ENCODE data around the gene ZNF695.

DNA sequence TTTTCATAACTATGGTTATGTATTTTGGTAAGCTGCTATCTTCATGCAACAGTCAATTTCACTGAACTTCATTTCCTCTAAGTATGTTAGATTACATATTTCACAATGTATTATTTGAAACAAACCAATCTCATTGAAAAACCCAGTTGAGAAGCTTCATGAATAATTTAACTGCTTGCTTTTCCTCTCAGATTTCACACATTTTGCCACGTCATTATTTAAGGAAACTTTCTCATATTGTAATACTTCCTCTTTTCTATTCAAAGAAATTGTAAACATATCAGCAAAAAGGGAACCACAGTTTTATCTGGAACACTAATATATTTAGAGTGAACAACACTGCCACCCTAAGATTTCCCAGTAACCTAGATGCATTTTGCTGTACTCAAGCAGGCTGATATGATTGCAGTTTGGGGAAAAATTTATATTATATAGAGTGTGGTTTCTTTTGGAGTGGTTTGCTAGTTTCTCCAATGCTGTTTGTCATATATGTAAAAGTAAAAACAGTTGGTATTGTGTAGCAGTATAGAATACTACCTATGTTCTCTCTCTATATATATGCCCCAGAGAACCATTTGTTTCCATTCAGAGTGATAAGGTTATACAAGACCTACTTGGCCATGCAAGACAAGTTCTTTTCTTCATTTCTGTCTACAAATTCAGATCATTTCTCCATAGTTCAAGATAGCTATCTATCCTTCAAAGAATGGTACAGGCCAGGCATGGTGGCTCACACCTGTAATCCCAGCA, 47.7 kb downstream of the ZNF695 start:
- no peak for TF ChIP-seq FOS (IDR thresholded peaks at IDR 0.05; ENCODE audit: borderline replicate concordance, insufficient read depth, low read length)
- TF ChIP-seq, protein P1, sequence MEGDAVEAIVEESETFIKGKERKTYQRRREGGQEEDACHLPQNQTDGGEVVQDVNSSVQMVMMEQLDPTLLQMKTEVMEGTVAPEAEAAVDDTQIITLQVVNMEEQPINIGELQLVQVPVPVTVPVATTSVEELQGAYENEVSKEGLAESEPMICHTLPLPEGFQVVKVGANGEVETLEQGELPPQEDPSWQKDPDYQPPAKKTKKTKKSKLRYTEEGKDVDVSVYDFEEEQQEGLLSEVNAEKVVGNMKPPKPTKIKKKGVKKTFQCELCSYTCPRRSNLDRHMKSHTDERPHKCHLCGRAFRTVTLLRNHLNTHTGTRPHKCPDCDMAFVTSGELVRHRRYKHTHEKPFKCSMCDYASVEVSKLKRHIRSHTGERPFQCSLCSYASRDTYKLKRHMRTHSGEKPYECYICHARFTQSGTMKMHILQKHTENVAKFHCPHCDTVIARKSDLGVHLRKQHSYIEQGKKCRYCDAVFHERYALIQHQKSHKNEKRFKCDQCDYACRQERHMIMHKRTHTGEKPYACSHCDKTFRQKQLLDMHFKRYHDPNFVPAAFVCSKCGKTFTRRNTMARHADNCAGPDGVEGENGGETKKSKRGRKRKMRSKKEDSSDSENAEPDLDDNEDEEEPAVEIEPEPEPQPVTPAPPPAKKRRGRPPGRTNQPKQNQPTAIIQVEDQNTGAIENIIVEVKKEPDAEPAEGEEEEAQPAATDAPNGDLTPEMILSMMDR (IDR thresholded peaks at IDR 0.05; ENCODE audit: extremely low read depth in 1 of 2, insufficient read depth in 1 of 2, low read depth in 1 of 2, low read length in 2 of 2), result no peak
- TF ChIP-seq POLR2AphosphoS5 (IDR thresholded peaks at IDR 0.05; ENCODE audit: insufficient read depth, low read depth, low read length), result no peak
- no peak for TF ChIP-seq MYC (IDR thresholded peaks at IDR 0.05; ENCODE audit: low read depth, low read length)
- TF ChIP-seq EZH2 (IDR thresholded peaks at IDR 0.05; ENCODE audit: borderline replicate concordance, low read depth, low read length, severe bottlenecking), result no peak
- TF ChIP-seq POLR2A (IDR thresholded peaks at IDR 0.05; ENCODE audit: low read depth, low read length), result no peak
- TF ChIP-seq, protein P2, sequence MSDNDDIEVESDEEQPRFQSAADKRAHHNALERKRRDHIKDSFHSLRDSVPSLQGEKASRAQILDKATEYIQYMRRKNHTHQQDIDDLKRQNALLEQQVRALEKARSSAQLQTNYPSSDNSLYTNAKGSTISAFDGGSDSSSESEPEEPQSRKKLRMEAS (IDR thresholded peaks at IDR 0.05; ENCODE audit: insufficient read depth, insufficient read length), result no peak

Measured in endothelial cell of umbilical vein (primary cell).